Measurements from ENCODE around the gene DYDC2. TPM values are rescaled to one million over a fixed set of nuclear protein-coding genes. Genes with fewer than 3 reads are reported as not detected.
A peak's percentile ranks its signal among the peaks of the same experiment; 100 is the strongest.

DYDC2 gene
- total RNA-seq, 1 experiment from 2014 or later = 1.9 TPM

DNA sequence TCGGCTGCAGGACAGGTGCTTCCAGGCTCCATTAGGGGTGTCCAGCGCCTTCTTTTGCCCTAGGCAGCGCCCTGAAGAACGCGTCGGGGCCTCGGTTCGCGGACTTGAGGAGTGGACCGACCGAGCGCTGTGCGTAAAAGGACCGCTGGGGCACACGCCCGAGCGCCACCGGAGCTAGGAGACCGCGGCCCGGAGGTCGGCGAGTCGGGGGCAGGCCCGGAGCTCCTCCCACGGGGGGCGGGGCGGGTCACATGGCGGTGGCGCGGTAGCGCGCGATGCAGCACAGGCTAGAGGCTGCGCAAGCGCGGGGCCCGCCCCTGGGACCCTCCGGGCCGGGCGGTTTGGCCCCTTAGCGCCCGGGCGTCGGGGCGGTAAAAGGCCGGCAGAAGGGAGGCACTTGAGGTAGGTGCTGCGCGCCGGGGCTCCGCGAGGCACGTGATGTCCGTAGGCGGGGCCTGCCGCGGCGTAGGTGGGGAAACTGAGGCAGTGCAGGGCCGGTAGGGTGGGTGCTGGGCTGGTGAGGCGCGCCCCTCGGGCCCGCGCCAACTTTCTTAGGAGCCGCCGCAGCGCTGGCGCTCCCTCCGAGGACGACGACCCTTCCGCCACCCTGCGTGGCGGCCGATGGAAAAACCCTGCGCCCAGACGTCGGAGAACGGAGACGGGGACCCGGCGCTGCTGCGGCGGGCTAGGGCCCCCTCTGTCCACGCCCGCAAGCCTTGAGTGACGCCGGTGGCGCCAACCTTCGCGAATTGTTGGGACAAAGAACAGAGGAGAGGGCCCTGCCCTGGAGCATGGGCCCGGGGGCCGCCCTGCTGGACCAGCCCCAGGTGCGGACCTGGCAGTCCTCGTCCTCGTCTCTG lies 51.9 kb downstream of the DYDC2 start, which contains the start of gene PRXL2A (continued):
- TF ChIP-seq TP53 (CRISPR knock-in tag; IDR thresholded peaks at IDR 0.05) (peak; percentile 90), SP1 (CRISPR knock-in tag; conservative IDR thresholded peaks at IDR 0.05) (peak; percentile 89), OVOL2 (CRISPR knock-in tag; IDR thresholded peaks at IDR 0.05; ENCODE audit: borderline replicate concordance) (no peak), ZSCAN18 (CRISPR knock-in tag; IDR thresholded peaks at IDR 0.05) (no peak), SOX15 (CRISPR knock-in tag; IDR thresholded peaks at IDR 0.05) (no peak), ZBTB21 (CRISPR knock-in tag; IDR thresholded peaks at IDR 0.05; ENCODE audit: borderline replicate concordance) (peak; percentile 68; the same call in 1 of the 2 replicates), IRF2 (CRISPR knock-in tag; IDR thresholded peaks at IDR 0.05; ENCODE audit: borderline replicate concordance, low read depth) (no peak), FOXK1 (CRISPR knock-in tag; IDR thresholded peaks at IDR 0.05) (peak; percentile 44; the same call in 1 of the 2 replicates), IRF1 (CRISPR knock-in tag; IDR thresholded peaks at IDR 0.05) (peak; percentile 75; the same call in 1 of the 2 replicates), EMX1 (CRISPR knock-in tag; IDR thresholded peaks at IDR 0.05) (no peak), ATF1 (CRISPR knock-in tag; IDR thresholded peaks at IDR 0.05) (no peak), E2F4 (CRISPR knock-in tag; IDR thresholded peaks at IDR 0.05; ENCODE audit: borderline replicate concordance, low read depth) (no peak; the same call in 1 of the 2 replicates), PRRX2 (CRISPR knock-in tag; IDR thresholded peaks at IDR 0.05) (no peak), HMGA2 (CRISPR knock-in tag; IDR thresholded peaks at IDR 0.05) (no peak), NFE2L1 (CRISPR knock-in tag; IDR thresholded peaks at IDR 0.05) (peak; percentile 52; the same call in 1 of the 2 replicates), TEAD4 (CRISPR knock-in tag; IDR thresholded peaks at IDR 0.05) (no peak), NR1H2 (CRISPR knock-in tag; IDR thresholded peaks at IDR 0.05) (no peak)
- TF ChIP-seq, protein P1, sequence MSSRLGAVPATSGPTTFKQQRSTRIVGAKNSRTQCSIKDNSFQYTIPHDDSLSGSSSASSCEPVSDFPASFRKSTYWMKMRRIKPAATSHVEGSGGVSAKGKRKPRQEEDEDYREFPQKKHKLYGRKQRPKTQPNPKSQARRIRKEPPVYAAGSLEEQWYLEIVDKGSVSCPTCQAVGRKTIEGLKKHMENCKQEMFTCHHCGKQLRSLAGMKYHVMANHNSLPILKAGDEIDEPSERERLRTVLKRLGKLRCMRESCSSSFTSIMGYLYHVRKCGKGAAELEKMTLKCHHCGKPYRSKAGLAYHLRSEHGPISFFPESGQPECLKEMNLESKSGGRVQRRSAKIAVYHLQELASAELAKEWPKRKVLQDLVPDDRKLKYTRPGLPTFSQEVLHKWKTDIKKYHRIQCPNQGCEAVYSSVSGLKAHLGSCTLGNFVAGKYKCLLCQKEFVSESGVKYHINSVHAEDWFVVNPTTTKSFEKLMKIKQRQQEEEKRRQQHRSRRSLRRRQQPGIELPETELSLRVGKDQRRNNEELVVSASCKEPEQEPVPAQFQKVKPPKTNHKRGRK (CRISPR knock-in tag; IDR thresholded peaks at IDR 0.05; ENCODE audit: borderline replicate concordance) = no peak
- TF ChIP-seq, protein P2, sequence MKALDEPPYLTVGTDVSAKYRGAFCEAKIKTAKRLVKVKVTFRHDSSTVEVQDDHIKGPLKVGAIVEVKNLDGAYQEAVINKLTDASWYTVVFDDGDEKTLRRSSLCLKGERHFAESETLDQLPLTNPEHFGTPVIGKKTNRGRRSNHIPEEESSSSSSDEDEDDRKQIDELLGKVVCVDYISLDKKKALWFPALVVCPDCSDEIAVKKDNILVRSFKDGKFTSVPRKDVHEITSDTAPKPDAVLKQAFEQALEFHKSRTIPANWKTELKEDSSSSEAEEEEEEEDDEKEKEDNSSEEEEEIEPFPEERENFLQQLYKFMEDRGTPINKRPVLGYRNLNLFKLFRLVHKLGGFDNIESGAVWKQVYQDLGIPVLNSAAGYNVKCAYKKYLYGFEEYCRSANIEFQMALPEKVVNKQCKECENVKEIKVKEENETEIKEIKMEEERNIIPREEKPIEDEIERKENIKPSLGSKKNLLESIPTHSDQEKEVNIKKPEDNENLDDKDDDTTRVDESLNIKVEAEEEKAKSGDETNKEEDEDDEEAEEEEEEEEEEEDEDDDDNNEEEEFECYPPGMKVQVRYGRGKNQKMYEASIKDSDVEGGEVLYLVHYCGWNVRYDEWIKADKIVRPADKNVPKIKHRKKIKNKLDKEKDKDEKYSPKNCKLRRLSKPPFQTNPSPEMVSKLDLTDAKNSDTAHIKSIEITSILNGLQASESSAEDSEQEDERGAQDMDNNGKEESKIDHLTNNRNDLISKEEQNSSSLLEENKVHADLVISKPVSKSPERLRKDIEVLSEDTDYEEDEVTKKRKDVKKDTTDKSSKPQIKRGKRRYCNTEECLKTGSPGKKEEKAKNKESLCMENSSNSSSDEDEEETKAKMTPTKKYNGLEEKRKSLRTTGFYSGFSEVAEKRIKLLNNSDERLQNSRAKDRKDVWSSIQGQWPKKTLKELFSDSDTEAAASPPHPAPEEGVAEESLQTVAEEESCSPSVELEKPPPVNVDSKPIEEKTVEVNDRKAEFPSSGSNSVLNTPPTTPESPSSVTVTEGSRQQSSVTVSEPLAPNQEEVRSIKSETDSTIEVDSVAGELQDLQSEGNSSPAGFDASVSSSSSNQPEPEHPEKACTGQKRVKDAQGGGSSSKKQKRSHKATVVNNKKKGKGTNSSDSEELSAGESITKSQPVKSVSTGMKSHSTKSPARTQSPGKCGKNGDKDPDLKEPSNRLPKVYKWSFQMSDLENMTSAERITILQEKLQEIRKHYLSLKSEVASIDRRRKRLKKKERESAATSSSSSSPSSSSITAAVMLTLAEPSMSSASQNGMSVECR (CRISPR knock-in tag; IDR thresholded peaks at IDR 0.05; ENCODE audit: borderline replicate concordance) = no peak
- TF ChIP-seq, protein P3, sequence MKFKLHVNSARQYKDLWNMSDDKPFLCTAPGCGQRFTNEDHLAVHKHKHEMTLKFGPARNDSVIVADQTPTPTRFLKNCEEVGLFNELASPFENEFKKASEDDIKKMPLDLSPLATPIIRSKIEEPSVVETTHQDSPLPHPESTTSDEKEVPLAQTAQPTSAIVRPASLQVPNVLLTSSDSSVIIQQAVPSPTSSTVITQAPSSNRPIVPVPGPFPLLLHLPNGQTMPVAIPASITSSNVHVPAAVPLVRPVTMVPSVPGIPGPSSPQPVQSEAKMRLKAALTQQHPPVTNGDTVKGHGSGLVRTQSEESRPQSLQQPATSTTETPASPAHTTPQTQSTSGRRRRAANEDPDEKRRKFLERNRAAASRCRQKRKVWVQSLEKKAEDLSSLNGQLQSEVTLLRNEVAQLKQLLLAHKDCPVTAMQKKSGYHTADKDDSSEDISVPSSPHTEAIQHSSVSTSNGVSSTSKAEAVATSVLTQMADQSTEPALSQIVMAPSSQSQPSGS (CRISPR knock-in tag; IDR thresholded peaks at IDR 0.05; ENCODE audit: borderline replicate concordance, low read depth) = no peak
- TF ChIP-seq, protein P4, sequence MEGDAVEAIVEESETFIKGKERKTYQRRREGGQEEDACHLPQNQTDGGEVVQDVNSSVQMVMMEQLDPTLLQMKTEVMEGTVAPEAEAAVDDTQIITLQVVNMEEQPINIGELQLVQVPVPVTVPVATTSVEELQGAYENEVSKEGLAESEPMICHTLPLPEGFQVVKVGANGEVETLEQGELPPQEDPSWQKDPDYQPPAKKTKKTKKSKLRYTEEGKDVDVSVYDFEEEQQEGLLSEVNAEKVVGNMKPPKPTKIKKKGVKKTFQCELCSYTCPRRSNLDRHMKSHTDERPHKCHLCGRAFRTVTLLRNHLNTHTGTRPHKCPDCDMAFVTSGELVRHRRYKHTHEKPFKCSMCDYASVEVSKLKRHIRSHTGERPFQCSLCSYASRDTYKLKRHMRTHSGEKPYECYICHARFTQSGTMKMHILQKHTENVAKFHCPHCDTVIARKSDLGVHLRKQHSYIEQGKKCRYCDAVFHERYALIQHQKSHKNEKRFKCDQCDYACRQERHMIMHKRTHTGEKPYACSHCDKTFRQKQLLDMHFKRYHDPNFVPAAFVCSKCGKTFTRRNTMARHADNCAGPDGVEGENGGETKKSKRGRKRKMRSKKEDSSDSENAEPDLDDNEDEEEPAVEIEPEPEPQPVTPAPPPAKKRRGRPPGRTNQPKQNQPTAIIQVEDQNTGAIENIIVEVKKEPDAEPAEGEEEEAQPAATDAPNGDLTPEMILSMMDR (IDR thresholded peaks at IDR 0.05) = no peak
- TF ChIP-seq, protein P5, sequence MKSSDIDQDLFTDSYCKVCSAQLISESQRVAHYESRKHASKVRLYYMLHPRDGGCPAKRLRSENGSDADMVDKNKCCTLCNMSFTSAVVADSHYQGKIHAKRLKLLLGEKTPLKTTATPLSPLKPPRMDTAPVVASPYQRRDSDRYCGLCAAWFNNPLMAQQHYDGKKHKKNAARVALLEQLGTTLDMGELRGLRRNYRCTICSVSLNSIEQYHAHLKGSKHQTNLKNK (CRISPR knock-in tag; IDR thresholded peaks at IDR 0.05) = no peak
